Neuronal stem cell (in vitro differentiated cells): ENCODE results near the gene CA11.

Experiments used
- DNase-seq: peaks from one replicate; pipeline ENCODE4 v3.0.0-alpha.2; 2013; ENCODE audit warnings: low spot score
- H2AFZ ChIP-seq: one replicate; pipeline ENCODE4 v1.6.1; 2013; ENCODE audit warnings: mild to moderate bottlenecking, low read length, inconsistent platforms
- H2AK5ac ChIP-seq: 2 replicates; pipeline ENCODE4 v1.6.1; 2013; ENCODE audit warnings: low read depth, mild to moderate bottlenecking, inconsistent platforms, low read length, moderate library complexity, mixed read lengths
- H2BK120ac ChIP-seq: 2 replicates; pipeline ENCODE4 v1.6.1; 2013; ENCODE audit warnings: low read depth, mild to moderate bottlenecking, inconsistent platforms, low read length, moderate library complexity, mixed read lengths
- H2BK12ac ChIP-seq: one replicate; pipeline ENCODE4 v1.6.1; 2013; ENCODE audit warnings: low read length, inconsistent platforms
- H2BK15ac ChIP-seq: 2 replicates; pipeline ENCODE4 v1.6.1; 2013; ENCODE audit warnings: mild to moderate bottlenecking, low read length, inconsistent platforms, mixed read lengths
- H2BK5ac ChIP-seq: one replicate; pipeline ENCODE4 v1.6.1; 2013; ENCODE audit warnings: inconsistent platforms, mild to moderate bottlenecking, low read length, moderate library complexity
- H3K14ac ChIP-seq: one replicate; pipeline ENCODE4 v1.6.1; 2013; ENCODE audit warnings: low read length, inconsistent platforms
- H3K18ac ChIP-seq: 2 replicates; pipeline ENCODE4 v1.6.1; 2013; ENCODE audit warnings: low read length, inconsistent platforms
- H3K23ac ChIP-seq: 2 replicates; pipeline ENCODE4 v1.6.1; 2013; ENCODE audit warnings: low read depth, mild to moderate bottlenecking, mixed read lengths, low read length, inconsistent platforms; ENCODE audit not compliant: poor library complexity
- H3K27ac ChIP-seq: replicated peaks from 3 replicates; pipeline ENCODE4 v1.5.1; 2013; ENCODE audit warnings: low read length, inconsistent platforms
- H3K27me3 ChIP-seq, 3 experiments: 2 replicates each; pipeline ENCODE4 v1.6.1; 2013; ENCODE audit warnings: low read length in 3 of 3, mild to moderate bottlenecking in 2 of 3, inconsistent platforms in 1 of 3, low read depth in 1 of 3, mixed read lengths in 1 of 3, moderate library complexity in 1 of 3; ENCODE audit not compliant: control insufficient read depth in 3 of 3, insufficient read depth in 3 of 3
- H3K36me3 ChIP-seq, 2 donors: replicated peaks in 1 of 2; 2 replicates each; pipeline ENCODE4 v1.6.1; 2013; ENCODE audit warnings: low read length in 2 of 2; ENCODE audit not compliant: control insufficient read depth in 2 of 2, insufficient read depth in 2 of 2
- H3K4ac ChIP-seq: 2 replicates; pipeline ENCODE4 v1.6.1; 2013; ENCODE audit warnings: inconsistent platforms, mild to moderate bottlenecking, low read length, moderate library complexity
- H3K4me1 ChIP-seq, 2 donors: 1 replicate in 1 of 2; 2 replicates in 1 of 2; pipeline ENCODE4 v1.6.1; 2013; ENCODE audit warnings: low read length in 2 of 2, low read depth in 1 of 2; ENCODE audit not compliant: control insufficient read depth in 2 of 2, insufficient read depth in 1 of 2
- H3K4me2 ChIP-seq: one replicate; pipeline ENCODE4 v1.6.1; 2013; ENCODE audit warnings: mild to moderate bottlenecking, low read length, inconsistent platforms; ENCODE audit not compliant: insufficient read depth, poor library complexity, severe bottlenecking
- H3K4me3 ChIP-seq, 2 donors: 2 replicates each; pipeline ENCODE4 v1.5.1; 2013; ENCODE audit warnings: low read length in 2 of 2, mild to moderate bottlenecking in 2 of 2, inconsistent platforms in 1 of 2, moderate library complexity in 1 of 2
- H3K79me1 ChIP-seq: one replicate; pipeline ENCODE4 v1.6.1; 2013; ENCODE audit warnings: low read depth, mild to moderate bottlenecking, inconsistent platforms, low read length, moderate library complexity
- H3K9ac ChIP-seq: one replicate; pipeline ENCODE4 v1.6.1; 2013; ENCODE audit warnings: mild to moderate bottlenecking, low read depth, low read length, inconsistent platforms; ENCODE audit not compliant: poor library complexity
- H3K9me3 ChIP-seq, 2 donors: replicated peaks in 1 of 2; 2 replicates each; pipeline versions ENCODE3 to v1.6.1; 2013; ENCODE audit warnings: low read length in 2 of 2, mild to moderate bottlenecking in 2 of 2, inconsistent platforms in 1 of 2, low read depth in 1 of 2, mixed read lengths in 1 of 2, moderate library complexity in 1 of 2; ENCODE audit not compliant: control insufficient read depth in 2 of 2, insufficient read depth in 1 of 2
- H4K8ac ChIP-seq: one replicate; pipeline ENCODE4 v1.6.1; 2013; ENCODE audit warnings: low read depth, mild to moderate bottlenecking, inconsistent platforms, low read length, moderate library complexity
- H4K91ac ChIP-seq: one replicate; pipeline ENCODE4 v1.6.1; 2013; ENCODE audit warnings: low read length, low read depth, mild to moderate bottlenecking, inconsistent platforms; ENCODE audit not compliant: poor library complexity
- WGBS, 2 donors: extraction: QIAGEN DNeasy Blood & Tissue Kit; methylation state at CpG; one replicate each; pipeline ENCODE4 v1.1.7; 2013; ENCODE audit warnings: missing lambda C conversion rate in 2 of 2, mixed read lengths in 1 of 2; ENCODE audit not compliant: insufficient read length in 2 of 2, insufficient replicate concordance in 1 of 2; ENCODE audit errors: extremely low coverage in 2 of 2; 5-methylcytosine and 5-hydroxymethylcytosine counted together

Gene CA11

GRCh38 chr19:48638831-48639381, 7.1 kb downstream of the CA11 start:
- Histone ChIP-seq H3K14ac (no peak overlapping the region), H2BK12ac (peak overlapping the region; percentile 78), H3K4me2 (no peak overlapping the region), H3K4me1 (peaks cover 16 to 26% of the 10 kb centered on the region in 2 donors), H3K9me3 (peaks cover 0 to 3% of the 10 kb centered on the region in 2 donors), H2BK5ac (no peak overlapping the region), H2BK120ac (peak overlapping the region; percentile 65), H2BK15ac (peak overlapping the region; percentile 19), H3K18ac (peak overlapping the region; percentile 53), H3K27ac (peak overlapping the region; percentile 59), H3K4me3 (peak overlapping the region in 1 of 2 donors; percentile 71), H3K23ac (no peak overlapping the region), H3K79me1 (no peaks in the 10 kb centered on the region), H3K9ac (peak overlapping the region; percentile 46), H3K36me3 (peaks cover 0 to 4% of the 10 kb centered on the region in 2 donors), H4K8ac (no peak overlapping the region), H4K91ac (no peak overlapping the region), H3K4ac (no peak overlapping the region), H2AFZ (peak overlapping the region; percentile 77), H3K27me3 (peaks cover 0 to 4% (median 0%) of the 10 kb centered on the region in 3 experiments), H2AK5ac (peak overlapping the region; percentile 62)
- DNase-seq, result no peak
- no CpG with 5 or more reads among the region's 16 CpGs for WGBS, 2 donors

GRCh38 chr19:48637948-48638830, 7.8 kb downstream of the CA11 start:
- Histone ChIP-seq H3K36me3 (peaks cover under 1 to 7% of the 10 kb centered on the region in 2 donors), H3K14ac (no peak overlapping the region), H3K4me1 (peaks cover 20 to 29% of the 10 kb centered on the region in 2 donors), H3K79me1 (no peaks in the 10 kb centered on the region), H2BK5ac (no peak overlapping the region), H2AFZ (peak overlapping the region; percentile 77), H2AK5ac (peak overlapping the region; percentile 62), H4K91ac (no peak overlapping the region), H3K23ac (no peak overlapping the region), H3K9ac (peak overlapping the region; percentile 46), H3K4ac (no peak overlapping the region), H2BK15ac (peak overlapping the region; percentile 80), H3K9me3 (peaks cover 0 to 3% of the 10 kb centered on the region in 2 donors), H3K18ac (peak overlapping the region; percentile 93), H2BK120ac (no peak overlapping the region), H3K27ac (peak overlapping the region; percentile 89), H3K27me3 (peaks cover 0 to 4% (median 0%) of the 10 kb centered on the region in 3 experiments), H2BK12ac (peak overlapping the region; percentile 48), H3K4me2 (peak overlapping the region; percentile 97), H3K4me3 (peak overlapping the region; percentile 71), H4K8ac (no peak overlapping the region)
- peak; percentile 90 for DNase-seq
- WGBS, 2 donors, result no CpG with 5 or more reads among the region's 29 CpGs

- Histone ChIP-seq H3K36me3 (peaks cover 5 to 9% of the 10 kb centered on the region in 2 donors), H3K4ac (no peak overlapping the region), H2BK5ac (no peak overlapping the region), H2AK5ac (no peak overlapping the region), H4K91ac (no peak overlapping the region), H3K4me3 (peak overlapping the region; percentile 71), H2BK120ac (no peak overlapping the region), H2BK12ac (no peak overlapping the region), H3K9ac (no peak overlapping the region), H3K4me1 (peaks cover 20 to 36% of the 10 kb centered on the region in 2 donors), H3K14ac (no peak overlapping the region), H3K79me1 (no peaks in the 10 kb centered on the region), H2AFZ (peak overlapping the region; percentile 77), H3K23ac (peak overlapping the region; percentile 3), H4K8ac (no peak overlapping the region), H3K18ac (no peak overlapping the region), H3K27ac (peak overlapping the region; percentile 89), H3K4me2 (peak overlapping the region; percentile 97), H2BK15ac (no peak overlapping the region), H3K9me3 (peaks cover 0 to 3% of the 10 kb centered on the region in 2 donors), H3K27me3 (peaks cover 0 to 4% (median 0%) of the 10 kb centered on the region in 3 experiments)
- peak; percentile 99 for DNase-seq
- WGBS, 2 donors, result no CpG with 5 or more reads among the region's 38 CpGs
Measured at GRCh38 chr19:48637449-48637947, 8.5 kb downstream of the CA11 start.
